ENCODE data around the gene LYPD1.

Gene LYPD1

DNA sequence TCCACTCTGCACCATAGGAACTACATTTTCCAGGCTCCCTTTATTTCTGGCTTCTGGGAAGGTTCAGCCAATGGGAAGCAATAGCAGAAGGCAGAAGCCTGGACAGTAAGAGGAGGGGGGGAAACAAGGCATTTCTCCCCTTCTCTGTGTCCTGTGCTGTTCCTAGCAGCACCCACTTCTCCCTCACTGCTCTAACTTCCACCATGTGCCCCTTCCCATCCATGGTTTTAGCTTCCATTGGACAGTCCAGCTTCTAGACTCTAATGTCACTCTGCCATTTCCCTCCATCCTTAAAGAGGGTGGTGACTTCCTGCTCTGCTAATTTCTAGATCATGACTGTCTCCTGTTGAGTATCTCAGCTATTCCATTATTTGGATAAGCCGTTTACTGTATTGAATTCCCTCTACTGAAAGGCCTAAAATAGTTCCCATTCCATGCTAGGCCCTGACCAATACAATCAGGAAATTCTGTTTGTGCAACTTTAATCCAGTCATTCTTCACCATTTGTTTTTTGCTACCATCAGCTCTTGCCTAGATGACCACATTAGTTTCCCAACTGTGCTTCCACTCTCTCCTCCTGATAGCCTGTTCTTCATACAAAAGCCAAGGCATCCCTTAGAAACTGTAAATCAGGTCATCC lies 20.8 kb upstream of the LYPD1 start:
- H3K4me3 ChIP-seq (ENCODE audit: low read length): no peak overlapping the region
- no peak overlapping the region for H3K9ac ChIP-seq (ENCODE audit: low read depth, low read length)
- H3K36me3 ChIP-seq (ENCODE audit: insufficient read depth, low read depth, low read length): no peaks in the 10 kb centered on the region
- no peaks in the 10 kb centered on the region for H3K9me3 ChIP-seq (ENCODE audit: insufficient read depth, low read depth, low read length)
- H3K27me3 ChIP-seq (ENCODE audit: insufficient read depth, low read length): no peaks in the 10 kb centered on the region
- peaks cover 3% of the 10 kb centered on the region; the same call in 1 of the 2 replicates for H3K4me1 ChIP-seq (ENCODE audit: insufficient read depth, low read length)
- H3K27ac ChIP-seq (ENCODE audit: low read length): no peak overlapping the region

DNA sequence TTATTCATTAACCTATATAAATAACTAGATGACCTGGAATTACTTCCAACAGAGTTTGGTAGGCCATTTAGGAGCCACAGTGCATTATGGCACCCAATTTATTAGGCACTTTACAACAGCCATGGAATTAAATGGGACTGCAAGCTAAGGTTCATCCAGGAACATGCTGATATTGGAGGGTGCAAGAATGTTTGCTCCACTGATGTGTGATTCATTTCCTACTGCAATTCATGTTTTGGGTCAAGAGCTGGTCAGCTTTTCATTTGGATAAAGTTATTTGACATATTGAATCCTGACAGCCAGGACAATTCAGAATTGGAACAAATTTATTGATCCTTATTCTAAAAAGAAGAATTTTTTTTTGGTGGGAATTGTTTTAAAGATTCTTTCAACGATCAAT lies 11.8 kb upstream of the LYPD1 start:
- no peaks in the 10 kb centered on the region for H3K9me3 ChIP-seq (ENCODE audit: insufficient read depth, low read depth, low read length)
- no peak overlapping the region for H3K9ac ChIP-seq (ENCODE audit: low read depth, low read length)
- H3K36me3 ChIP-seq (ENCODE audit: insufficient read depth, low read depth, low read length): no peaks in the 10 kb centered on the region
- H3K27me3 ChIP-seq (ENCODE audit: insufficient read depth, low read length): no peaks in the 10 kb centered on the region
- H3K4me3 ChIP-seq (ENCODE audit: low read length): no peak overlapping the region
- H3K4me1 ChIP-seq (ENCODE audit: insufficient read depth, low read length): no peaks in the 10 kb centered on the region
- H3K27ac ChIP-seq (ENCODE audit: low read length): no peak overlapping the region

GRCh38 chr2:132680544-132680943 lies 10.5 kb upstream of the LYPD1 start:
- Histone ChIP-seq H3K9me3 (ENCODE audit: insufficient read depth, low read depth, low read length) (no peaks in the 10 kb centered on the region), H3K27me3 (ENCODE audit: insufficient read depth, low read length) (no peaks in the 10 kb centered on the region), H3K9ac (ENCODE audit: low read depth, low read length) (no peak overlapping the region), H3K4me3 (ENCODE audit: low read length) (no peak overlapping the region), H3K27ac (ENCODE audit: low read length) (no peak overlapping the region), H3K4me1 (ENCODE audit: insufficient read depth, low read length) (no peaks in the 10 kb centered on the region), H3K36me3 (ENCODE audit: insufficient read depth, low read depth, low read length) (no peaks in the 10 kb centered on the region)

- Histone ChIP-seq H3K27ac (ENCODE audit: low read length) (no peak overlapping the region), H3K4me1 (ENCODE audit: insufficient read depth, low read length) (no peaks in the 10 kb centered on the region), H3K9ac (ENCODE audit: low read depth, low read length) (no peak overlapping the region), H3K4me3 (ENCODE audit: low read length) (no peak overlapping the region), H3K27me3 (ENCODE audit: insufficient read depth, low read length) (peaks cover 10% of the 10 kb centered on the region; the same call in 1 of the 2 replicates), H3K9me3 (ENCODE audit: insufficient read depth, low read depth, low read length) (no peaks in the 10 kb centered on the region), H3K36me3 (ENCODE audit: insufficient read depth, low read depth, low read length) (no peaks in the 10 kb centered on the region)
Measured at GRCh38 chr2:132678483-132678882, 8.5 kb upstream of the LYPD1 start.

GRCh38 chr2:132677661-132678060 lies 7.7 kb upstream of the LYPD1 start:
- Histone ChIP-seq H3K27ac (ENCODE audit: low read length) (no peak overlapping the region), H3K36me3 (ENCODE audit: insufficient read depth, low read depth, low read length) (no peaks in the 10 kb centered on the region), H3K4me1 (ENCODE audit: insufficient read depth, low read length) (no peaks in the 10 kb centered on the region)

DNA sequence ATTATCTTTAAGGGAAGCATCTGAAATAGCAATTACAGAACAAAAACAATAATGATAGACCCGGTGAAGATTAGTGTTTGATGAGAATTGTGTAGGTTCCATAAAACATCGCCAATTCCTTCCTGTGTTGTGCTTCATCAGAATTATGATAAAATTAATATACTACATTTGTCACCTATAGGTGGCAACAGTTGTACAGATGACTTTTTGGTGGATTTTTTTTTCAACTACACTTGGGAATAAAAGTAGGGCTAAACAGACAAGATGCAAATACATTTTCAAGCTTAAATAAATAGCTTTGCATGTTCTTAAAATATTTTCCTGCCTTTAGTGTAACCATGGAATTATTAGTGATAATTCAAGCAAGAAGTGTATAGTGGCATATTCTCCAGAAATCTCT lies 7.0 kb upstream of the LYPD1 start:
- H3K4me1 ChIP-seq (ENCODE audit: insufficient read depth, low read length): no peaks in the 10 kb centered on the region
- H3K27ac ChIP-seq (ENCODE audit: low read length): no peak overlapping the region
- no peak overlapping the region for H3K9ac ChIP-seq (ENCODE audit: low read depth, low read length)
- H3K36me3 ChIP-seq (ENCODE audit: insufficient read depth, low read depth, low read length): no peaks in the 10 kb centered on the region
- H3K27me3 ChIP-seq (ENCODE audit: insufficient read depth, low read length): peaks cover 25% of the 10 kb centered on the region
- no peak overlapping the region for H3K4me3 ChIP-seq (ENCODE audit: low read length)
- no peaks in the 10 kb centered on the region for H3K9me3 ChIP-seq (ENCODE audit: insufficient read depth, low read depth, low read length)

More at GRCh38 chr2:132677661-132678060, 7.7 kb upstream of the LYPD1 start:
- H3K9me3 ChIP-seq (ENCODE audit: insufficient read depth, low read depth, low read length): no peaks in the 10 kb centered on the region
- no peak overlapping the region for H3K9ac ChIP-seq (ENCODE audit: low read depth, low read length)
- H3K27me3 ChIP-seq (ENCODE audit: insufficient read depth, low read length): peaks cover 19% of the 10 kb centered on the region; the same call in 1 of the 2 replicates
- H3K4me3 ChIP-seq (ENCODE audit: low read length): no peak overlapping the region

DNA sequence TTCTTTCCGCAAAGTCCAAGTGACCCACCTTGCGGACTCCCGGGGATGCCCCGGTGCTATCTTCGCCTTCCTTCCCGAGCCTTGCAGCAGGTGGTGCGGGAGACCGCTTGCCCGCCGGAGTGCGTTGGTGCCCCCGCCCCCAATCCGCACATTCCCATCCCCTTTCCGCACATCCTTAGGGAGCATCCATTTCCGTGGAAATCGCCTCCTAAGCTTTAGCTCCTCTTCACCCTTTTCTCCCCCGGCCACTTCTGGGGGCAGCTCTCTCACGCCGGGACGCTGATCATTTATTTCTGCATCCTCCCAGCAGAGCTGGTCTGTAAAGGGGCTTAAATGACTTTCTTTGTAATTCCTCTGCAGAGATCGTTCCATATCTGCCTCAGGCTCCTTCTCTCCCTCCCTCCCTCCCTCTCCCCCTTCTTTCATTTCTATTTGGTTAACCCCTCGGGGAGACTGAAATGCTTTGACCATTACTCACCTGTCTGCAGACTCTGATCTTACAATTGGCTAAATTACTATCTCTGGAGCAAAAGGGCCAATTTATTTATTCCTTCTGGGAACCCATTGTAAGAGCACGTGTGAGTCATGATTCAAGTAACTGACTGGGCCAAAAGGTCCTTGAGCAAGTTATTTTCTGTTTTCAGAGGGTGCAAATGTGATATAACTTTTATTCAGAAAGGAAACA lies 1.3 kb upstream of the LYPD1 start:
- no peak overlapping the region for H3K27ac ChIP-seq (ENCODE audit: low read length)
- peaks cover 82% of the 10 kb centered on the region for H3K27me3 ChIP-seq (ENCODE audit: insufficient read depth, low read length)
- no peaks in the 10 kb centered on the region for H3K36me3 ChIP-seq (ENCODE audit: insufficient read depth, low read depth, low read length)
- peak overlapping the region; percentile 80 for H3K4me3 ChIP-seq (ENCODE audit: low read length)
- peaks cover 3% of the 10 kb centered on the region; the same call in 1 of the 2 replicates for H3K4me1 ChIP-seq (ENCODE audit: insufficient read depth, low read length)
- no peak overlapping the region for H3K9ac ChIP-seq (ENCODE audit: low read depth, low read length)
- H3K9me3 ChIP-seq (ENCODE audit: insufficient read depth, low read depth, low read length): no peaks in the 10 kb centered on the region

DNA sequence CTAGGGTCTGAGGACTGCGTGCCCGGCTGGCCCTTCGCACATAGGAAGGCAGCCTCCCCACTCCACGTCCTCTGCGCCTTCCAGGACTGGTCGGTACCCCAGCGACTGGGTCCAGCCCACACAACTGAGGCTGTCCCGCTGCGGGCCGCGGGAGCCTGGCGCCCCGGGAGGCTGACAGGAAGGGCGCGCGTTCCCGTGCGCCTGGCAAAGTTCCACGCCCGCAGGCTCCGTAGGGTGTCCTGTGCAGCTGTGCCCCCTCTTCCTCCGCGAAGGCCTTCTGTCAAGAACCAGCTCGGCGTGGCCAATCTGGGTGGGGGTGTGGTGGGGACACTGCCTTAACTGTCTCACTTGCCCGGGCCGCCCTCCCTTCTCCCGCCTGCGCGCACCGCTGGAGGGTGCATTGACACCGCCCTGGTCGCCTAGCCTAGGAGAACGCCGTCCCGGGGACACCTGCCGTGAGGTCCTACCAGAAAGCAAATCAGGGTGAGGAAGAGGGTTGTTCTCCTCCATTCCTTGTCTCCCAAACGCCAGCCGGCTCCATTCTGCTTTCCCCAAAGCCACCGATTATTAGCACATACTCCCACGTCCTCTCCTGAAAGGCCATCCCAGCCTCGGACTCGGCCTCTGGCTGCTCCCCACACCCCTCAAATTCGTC lies 618 bp upstream of the LYPD1 start:
- Histone ChIP-seq H3K9me3 (ENCODE audit: insufficient read depth, low read depth, low read length) (no peaks in the 10 kb centered on the region), H3K4me3 (ENCODE audit: low read length) (peak overlapping the region; percentile 80), H3K4me1 (ENCODE audit: insufficient read depth, low read length) (peaks cover 3% of the 10 kb centered on the region; the same call in 1 of the 2 replicates), H3K36me3 (ENCODE audit: insufficient read depth, low read depth, low read length) (no peaks in the 10 kb centered on the region), H3K27ac (ENCODE audit: low read length) (no peak overlapping the region), H3K27me3 (ENCODE audit: insufficient read depth, low read length) (peaks cover 89% of the 10 kb centered on the region), H3K9ac (ENCODE audit: low read depth, low read length) (no peak overlapping the region)

GRCh38 chr2:132668987-132669907 lies 758 bp downstream of the LYPD1 start:
- Histone ChIP-seq H3K27ac (ENCODE audit: low read length) (no peak overlapping the region), H3K27me3 (ENCODE audit: insufficient read depth, low read length) (peaks cover 91% of the 10 kb centered on the region), H3K4me1 (ENCODE audit: insufficient read depth, low read length) (peaks cover 3% of the 10 kb centered on the region), H3K9me3 (ENCODE audit: insufficient read depth, low read depth, low read length) (no peaks in the 10 kb centered on the region), H3K9ac (ENCODE audit: low read depth, low read length) (no peak overlapping the region; the same call in 1 of the 2 replicates), H3K4me3 (ENCODE audit: low read length) (peak overlapping the region; percentile 80), H3K36me3 (ENCODE audit: insufficient read depth, low read depth, low read length) (no peaks in the 10 kb centered on the region)

GRCh38 chr2:132668189-132668823 lies 1.7 kb downstream of the LYPD1 start:
- no peaks in the 10 kb centered on the region for H3K36me3 ChIP-seq (ENCODE audit: insufficient read depth, low read depth, low read length)
- H3K9ac ChIP-seq (ENCODE audit: low read depth, low read length): no peak overlapping the region
- H3K27me3 ChIP-seq (ENCODE audit: insufficient read depth, low read length): peaks cover 81% of the 10 kb centered on the region
- no peaks in the 10 kb centered on the region for H3K9me3 ChIP-seq (ENCODE audit: insufficient read depth, low read depth, low read length)
- peaks cover 3% of the 10 kb centered on the region for H3K4me1 ChIP-seq (ENCODE audit: insufficient read depth, low read length)
- H3K4me3 ChIP-seq (ENCODE audit: low read length): peak overlapping the region; percentile 80
- H3K27ac ChIP-seq (ENCODE audit: low read length): no peak overlapping the region

DNA sequence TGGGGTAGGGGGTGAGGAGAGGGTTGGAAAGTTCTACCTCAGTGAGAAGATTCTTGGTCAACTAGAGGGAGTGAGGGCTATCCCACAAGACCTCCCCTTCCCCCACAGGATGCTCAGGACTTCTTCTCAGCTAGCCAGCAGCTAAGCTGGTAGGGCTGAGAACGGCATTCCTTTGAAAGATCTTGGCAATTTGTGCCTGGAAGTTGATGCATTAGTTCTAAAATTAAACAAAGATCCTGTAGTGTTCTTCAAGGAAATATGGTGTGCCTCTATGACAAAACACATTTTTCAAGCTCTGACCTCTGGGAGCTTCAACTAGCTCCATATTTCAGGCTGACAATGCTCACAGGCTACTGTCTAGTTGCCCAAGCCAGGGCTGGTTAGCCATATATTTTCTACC lies 2.3 kb downstream of the LYPD1 start:
- peaks cover 75% of the 10 kb centered on the region for H3K27me3 ChIP-seq (ENCODE audit: insufficient read depth, low read length)
- no peaks in the 10 kb centered on the region for H3K36me3 ChIP-seq (ENCODE audit: insufficient read depth, low read depth, low read length)
- no peak overlapping the region for H3K27ac ChIP-seq (ENCODE audit: low read length)
- H3K9me3 ChIP-seq (ENCODE audit: insufficient read depth, low read depth, low read length): no peaks in the 10 kb centered on the region
- H3K9ac ChIP-seq (ENCODE audit: low read depth, low read length): no peak overlapping the region
- peaks cover 3% of the 10 kb centered on the region for H3K4me1 ChIP-seq (ENCODE audit: insufficient read depth, low read length)
- peak overlapping the region; percentile 80; the same call in 1 of the 2 replicates for H3K4me3 ChIP-seq (ENCODE audit: low read length)

Measured in iPS-20b (cell line).